Endothelial cell of umbilical vein (primary cell): ENCODE data around the gene MDN1.

Experiments
- FOS ChIP-seq: IDR thresholded peaks from 2 replicates; pipeline ENCODE4 v1.6.1; 2011; ENCODE audit warnings: mild to moderate bottlenecking, low read length, moderate library complexity, borderline replicate concordance; ENCODE audit not compliant: insufficient read depth
- JUN ChIP-seq: IDR thresholded peaks from 2 replicates; pipeline ENCODE4 v1.6.1; 2011; ENCODE audit warnings: borderline replicate concordance, low read depth; ENCODE audit not compliant: insufficient read length, insufficient read depth
- MAX ChIP-seq: IDR thresholded peaks from 2 replicates; pipeline ENCODE4 v1.6.1; 2011; ENCODE audit not compliant: insufficient read depth, insufficient read length
- POLR2A ChIP-seq: IDR thresholded peaks from 2 replicates; pipeline ENCODE4 v1.6.1; 2012; ENCODE audit warnings: low read depth, mild to moderate bottlenecking, control low read depth, low read length
- POLR2AphosphoS5 ChIP-seq: IDR thresholded peaks from 2 replicates; pipeline ENCODE4 v1.6.1; 2012; ENCODE audit warnings: low read depth, mild to moderate bottlenecking, control low read depth, low read length, moderate library complexity; ENCODE audit not compliant: insufficient read depth
- TF ChIP-seq, protein P1 (sequence below), 2 donors: IDR thresholded peaks; 1 replicate in 1 of 2; 2 replicates in 1 of 2; pipeline ENCODE4 v1.5.1; 2011; ENCODE audit warnings: low read length in 2 of 2, mild to moderate bottlenecking in 2 of 2, moderate library complexity in 2 of 2, control low read depth in 1 of 2, inconsistent platforms in 1 of 2, low read depth in 1 of 2; ENCODE audit not compliant: insufficient read depth in 1 of 2; ENCODE audit errors: extremely low read depth in 1 of 2

- no peak for TF ChIP-seq POLR2A
- TF ChIP-seq, protein P1, sequence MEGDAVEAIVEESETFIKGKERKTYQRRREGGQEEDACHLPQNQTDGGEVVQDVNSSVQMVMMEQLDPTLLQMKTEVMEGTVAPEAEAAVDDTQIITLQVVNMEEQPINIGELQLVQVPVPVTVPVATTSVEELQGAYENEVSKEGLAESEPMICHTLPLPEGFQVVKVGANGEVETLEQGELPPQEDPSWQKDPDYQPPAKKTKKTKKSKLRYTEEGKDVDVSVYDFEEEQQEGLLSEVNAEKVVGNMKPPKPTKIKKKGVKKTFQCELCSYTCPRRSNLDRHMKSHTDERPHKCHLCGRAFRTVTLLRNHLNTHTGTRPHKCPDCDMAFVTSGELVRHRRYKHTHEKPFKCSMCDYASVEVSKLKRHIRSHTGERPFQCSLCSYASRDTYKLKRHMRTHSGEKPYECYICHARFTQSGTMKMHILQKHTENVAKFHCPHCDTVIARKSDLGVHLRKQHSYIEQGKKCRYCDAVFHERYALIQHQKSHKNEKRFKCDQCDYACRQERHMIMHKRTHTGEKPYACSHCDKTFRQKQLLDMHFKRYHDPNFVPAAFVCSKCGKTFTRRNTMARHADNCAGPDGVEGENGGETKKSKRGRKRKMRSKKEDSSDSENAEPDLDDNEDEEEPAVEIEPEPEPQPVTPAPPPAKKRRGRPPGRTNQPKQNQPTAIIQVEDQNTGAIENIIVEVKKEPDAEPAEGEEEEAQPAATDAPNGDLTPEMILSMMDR (IDR thresholded peaks at IDR 0.05; ENCODE audit: extremely low read depth in 1 of 2, insufficient read depth in 1 of 2, low read depth in 1 of 2, low read length in 2 of 2), result no peak
- TF ChIP-seq MAX, result no peak
- TF ChIP-seq POLR2AphosphoS5, result no peak
- no peak for TF ChIP-seq FOS
- TF ChIP-seq JUN, result no peak
Measured at GRCh38 chr6:89706121-89706520, 113.5 kb downstream of the MDN1 start.
